ENCODE data around the gene TBC1D8B.

- TF ChIP-seq CTCF (conservative IDR thresholded peaks at IDR 0.05; ENCODE audit: low read depth, low read length): no peak
- TF ChIP-seq EZH2 (IDR thresholded peaks at IDR 0.05; ENCODE audit: low read length, unreplicated experiment): no peak
- TF ChIP-seq EZH2phosphoT487 (IDR thresholded peaks at IDR 0.05; ENCODE audit: borderline replicate concordance, low read length): no peak
Measured at GRCh38 chrX:106903856-106904528, 101.5 kb downstream of the TBC1D8B start.

All from PC-3 (cell line).